Measurements from ENCODE around the gene GAB4. TPM values are rescaled to one million over a fixed set of nuclear protein-coding genes. Genes with fewer than 3 reads are reported as not detected.

Gene GAB4
- total RNA-seq, 1 donor from 2014 or later, result not detected

Other genes with a start within 250 kb of the GAB4 start
- not detected in 2 replicates for gene XKR3, start 182.8 kb downstream of the GAB4 start, total RNA-seq
- gene IL17RA, start 76.8 kb upstream of the GAB4 start, total RNA-seq, result 6.1 TPM in 2 replicates
- gene TMEM121B, start 113.1 kb upstream of the GAB4 start, total RNA-seq, result 0.05 and 0.17 TPM in 2 replicates
- gene HDHD5, start 151.1 kb upstream of the GAB4 start, total RNA-seq, result 39.2 and 40.2 TPM in 2 replicates
- 5.3 and 8.9 TPM in 2 replicates for gene ADA2, start 211.2 kb upstream of the GAB4 start, total RNA-seq